SK-N-MC (cell line): Measurements from ENCODE around the gene WDR7.
A peak's percentile ranks its signal among the peaks of the same experiment; 100 is the strongest.

Experiments used
- DNase-seq: peaks from one replicate; pipeline ENCODE4 v3.0.0-alpha.2; 2011; ENCODE audit warnings: low read depth, low spot score
- H3K27ac ChIP-seq: fragments of 200-600 bp; sonication (generic); 2 replicates; pipeline ENCODE4 v1.5.1; 2016; ENCODE audit warnings: mixed run types
- H3K36me3 ChIP-seq: fragments of 200-600 bp; sonication (generic); 2 replicates; pipeline ENCODE4 v1.6.1; 2017; ENCODE audit warnings: antibody characterized with exemption, low read length, mixed read lengths; ENCODE audit not compliant: insufficient read depth
- H3K4me3 ChIP-seq: fragments of 200-600 bp; sonication (generic); 2 replicates; pipeline ENCODE4 v1.5.1; 2016
- H3K9ac ChIP-seq: fragments of 200-600 bp; sonication (generic); 2 replicates; pipeline ENCODE4 v1.8.0; 2017; ENCODE audit warnings: mixed run types, mixed read lengths; ENCODE audit not compliant: insufficient read length
- H3K9me3 ChIP-seq: fragments of 200-600 bp; sonication (generic); 2 replicates; pipeline ENCODE4 v1.6.1; 2017; ENCODE audit warnings: low read depth, mild to moderate bottlenecking, antibody characterized with exemption, low read length, moderate library complexity, mixed read lengths
- EZH2 ChIP-seq: fragments of 200-600 bp; sonication (generic); IDR thresholded peaks from one replicate; pipeline ENCODE4 v1.6.1; 2017; ENCODE audit warnings: antibody characterized with exemption
- FOXP2 ChIP-seq: optimal IDR thresholded peaks from 2 replicates; pipeline ENCODE3; 2011; ENCODE audit warnings: mild to moderate bottlenecking, moderate library complexity; ENCODE audit not compliant: insufficient read depth; ENCODE audit errors: extremely low read length, control extremely low read depth
- POLR2AphosphoS5 ChIP-seq: IDR thresholded peaks from 2 replicates; pipeline ENCODE4 v1.6.1; 2012; ENCODE audit warnings: mild to moderate bottlenecking, low read depth, low read length, borderline replicate concordance

The WDR7 gene

DNA sequence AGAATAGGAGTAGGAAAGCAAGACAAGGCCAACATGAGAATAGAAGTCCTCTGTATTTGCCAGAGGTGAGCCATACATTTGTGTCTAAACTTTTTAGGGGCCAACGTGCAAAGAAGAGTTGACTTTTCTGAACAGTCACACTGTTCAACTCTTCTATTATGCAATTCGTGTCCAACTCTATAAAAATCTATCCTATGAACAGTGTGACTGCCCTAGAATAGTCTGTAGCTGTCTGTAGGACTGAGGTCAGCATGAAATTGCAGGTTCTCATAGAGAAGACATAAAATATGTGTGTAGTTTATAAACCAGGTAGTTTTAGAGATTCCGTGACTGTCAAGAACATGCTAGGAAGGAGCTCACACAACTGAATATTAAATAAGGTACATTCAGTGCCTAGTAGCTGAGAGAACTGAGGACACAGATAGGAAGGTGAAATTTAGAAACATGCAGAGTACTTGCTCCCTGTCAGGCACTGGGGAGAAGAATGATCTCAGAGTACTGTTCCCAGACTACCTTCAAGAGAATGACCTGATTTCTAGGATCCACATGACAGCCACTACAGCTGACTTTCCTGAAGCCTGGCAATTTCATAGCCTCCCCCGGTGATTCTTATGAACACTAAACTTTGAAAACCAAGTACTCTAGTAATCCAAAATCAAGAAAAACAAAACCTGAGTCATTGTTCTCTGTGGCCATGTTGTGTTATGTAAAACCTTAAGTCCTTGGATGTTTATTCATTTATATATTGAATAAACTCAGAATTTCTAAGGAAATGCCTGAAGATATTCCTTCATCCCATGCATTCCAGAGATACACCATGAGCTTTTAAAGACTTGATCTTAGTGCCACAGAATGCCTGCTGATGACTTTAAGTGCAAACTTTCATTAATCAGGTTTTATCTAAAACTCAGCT lies 294.3 kb downstream of the WDR7 start:
- H3K27ac ChIP-seq: no peak overlapping the region
- no peaks in the 10 kb centered on the region for H3K9me3 ChIP-seq
- no peak overlapping the region for H3K9ac ChIP-seq
- TF ChIP-seq EZH2 (no peak), POLR2AphosphoS5 (no peak), FOXP2 (no peak)
- H3K36me3 ChIP-seq: no peaks in the 10 kb centered on the region
- no peak overlapping the region for H3K4me3 ChIP-seq
- DNase-seq: no peak

DNA sequence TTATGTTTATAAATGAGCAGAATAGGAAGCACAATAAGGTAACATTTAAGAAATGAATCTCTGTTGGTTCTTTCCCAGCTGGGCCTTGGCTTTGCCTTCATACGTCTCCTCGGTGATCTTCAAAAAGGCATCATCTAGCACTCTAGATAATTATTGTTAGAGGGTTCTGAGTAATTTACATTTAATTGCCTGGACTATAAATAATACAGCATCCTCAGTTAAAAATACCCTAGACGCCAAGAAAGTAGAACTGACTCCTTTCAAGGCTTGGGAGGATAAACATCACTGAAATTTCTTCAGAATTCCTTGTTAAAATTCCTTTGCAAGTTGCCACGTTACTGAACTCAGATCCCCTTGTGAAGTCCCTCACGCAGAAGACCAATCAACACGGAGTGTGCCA lies 296.1 kb downstream of the WDR7 start:
- TF ChIP-seq FOXP2 (no peak), POLR2AphosphoS5 (no peak), EZH2 (no peak)
- Histone ChIP-seq H3K36me3 (no peaks in the 10 kb centered on the region), H3K9me3 (no peaks in the 10 kb centered on the region), H3K9ac (no peak overlapping the region), H3K4me3 (no peak overlapping the region), H3K27ac (no peak overlapping the region)
- DNase-seq: no peak

DNA sequence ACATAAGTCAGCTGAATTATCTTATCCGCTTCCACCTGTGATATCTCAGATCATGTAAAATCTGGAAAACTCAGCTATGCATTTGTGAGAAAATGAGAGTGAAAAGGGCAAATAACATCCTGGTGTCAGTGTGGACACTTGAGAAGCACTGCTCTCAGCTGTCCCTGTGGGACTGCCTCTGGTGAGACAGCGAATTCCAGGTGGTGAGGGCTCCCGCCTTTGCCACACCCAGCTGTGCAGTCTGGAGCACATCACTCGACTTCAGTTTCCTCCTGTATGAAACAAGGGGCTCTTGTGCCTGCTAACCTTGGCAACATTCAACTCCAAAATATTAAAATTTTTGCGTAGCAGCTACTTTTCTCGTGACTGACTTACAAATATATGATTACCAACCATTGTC lies 300.9 kb downstream of the WDR7 start:
- Histone ChIP-seq H3K27ac (no peak overlapping the region), H3K4me3 (no peak overlapping the region), H3K9me3 (no peaks in the 10 kb centered on the region), H3K9ac (no peak overlapping the region), H3K36me3 (no peaks in the 10 kb centered on the region)
- TF ChIP-seq POLR2AphosphoS5: no peak
- TF ChIP-seq FOXP2: no peak
- no peak for TF ChIP-seq EZH2
- no peak for DNase-seq

DNA sequence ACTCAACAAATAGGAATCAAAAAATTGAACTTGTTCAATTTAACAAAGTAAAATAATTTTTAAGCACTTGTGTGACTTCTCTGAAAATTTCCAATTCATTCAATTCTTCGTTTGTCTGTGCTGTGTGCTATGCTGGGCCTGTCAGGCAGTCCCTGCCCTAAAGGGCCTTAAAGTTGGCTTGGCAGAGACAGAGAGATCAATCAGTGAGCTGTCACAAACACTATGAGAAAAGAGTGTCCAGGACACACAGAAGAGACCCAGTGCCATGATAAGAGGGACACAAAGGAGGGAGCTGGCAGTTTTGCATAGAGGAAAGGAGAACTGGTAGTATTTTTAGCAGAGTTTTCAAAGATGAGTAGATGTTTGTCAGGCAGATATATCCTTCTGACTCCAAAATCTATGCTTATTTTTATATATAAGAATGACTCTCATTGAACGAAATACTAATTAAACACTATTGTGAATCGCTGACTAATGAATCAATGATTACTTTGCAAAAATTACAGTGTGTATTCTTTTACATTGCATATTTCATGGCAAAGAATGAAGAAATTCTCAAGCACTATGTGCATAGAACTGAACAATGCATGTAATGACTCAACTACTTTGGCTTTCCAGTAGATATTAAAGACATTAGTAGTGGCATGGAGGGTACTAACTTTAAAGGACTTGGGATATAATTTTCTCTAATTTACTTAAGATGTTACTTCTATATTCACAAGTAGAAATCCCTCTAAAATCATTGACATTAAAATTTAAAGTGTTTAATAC lies 302.5 kb downstream of the WDR7 start:
- DNase-seq: no peak
- Histone ChIP-seq H3K9me3 (no peaks in the 10 kb centered on the region), H3K36me3 (no peaks in the 10 kb centered on the region), H3K4me3 (no peak overlapping the region), H3K27ac (no peak overlapping the region), H3K9ac (no peak overlapping the region)
- TF ChIP-seq EZH2: no peak
- TF ChIP-seq FOXP2: no peak
- no peak for TF ChIP-seq POLR2AphosphoS5

DNA sequence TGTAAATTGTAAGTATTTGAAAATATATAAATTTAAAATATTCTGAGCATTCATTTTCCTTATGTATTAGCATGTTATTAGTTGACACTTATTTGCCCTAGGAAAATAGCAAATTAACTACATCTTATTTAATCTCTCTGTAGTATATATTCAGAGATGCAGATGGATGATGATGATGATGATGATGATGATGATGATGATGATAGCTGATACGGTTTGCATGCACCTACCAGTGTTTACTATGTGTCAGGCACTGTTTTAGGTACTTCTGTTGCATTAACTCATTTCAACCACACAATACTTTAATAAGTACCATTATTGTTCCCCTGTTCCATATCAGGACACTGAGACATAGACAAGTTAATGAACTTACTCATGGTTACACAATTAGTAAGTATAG lies 304.3 kb downstream of the WDR7 start:
- no peak for TF ChIP-seq POLR2AphosphoS5
- TF ChIP-seq FOXP2: no peak
- no peak for TF ChIP-seq EZH2
- no peaks in the 10 kb centered on the region for H3K9me3 ChIP-seq

DNA sequence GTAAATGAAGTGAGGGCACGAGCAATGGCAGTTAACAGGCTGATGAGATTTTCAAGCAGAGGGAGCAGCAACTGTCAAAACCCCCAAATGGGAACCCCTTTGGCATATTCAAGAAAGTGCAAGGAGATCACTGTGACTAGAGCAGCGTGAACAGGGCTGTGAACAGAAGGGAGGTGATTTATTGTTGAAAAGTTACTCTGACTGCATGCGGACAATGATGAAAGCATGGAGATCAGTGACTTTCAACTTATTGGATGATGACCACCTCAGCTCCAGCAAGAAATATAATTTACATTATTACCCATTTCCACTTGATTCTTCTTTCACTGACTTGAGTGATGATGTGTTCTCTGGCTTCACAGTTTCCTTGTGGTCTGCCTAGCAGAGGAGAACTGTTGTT lies 308.0 kb downstream of the WDR7 start:
- H3K9ac ChIP-seq: no peak overlapping the region
- TF ChIP-seq EZH2 (no peak), FOXP2 (no peak), POLR2AphosphoS5 (no peak)
- H3K4me3 ChIP-seq: no peak overlapping the region
- no peaks in the 10 kb centered on the region for H3K36me3 ChIP-seq
- no peak for DNase-seq
- no peaks in the 10 kb centered on the region for H3K9me3 ChIP-seq
- no peak overlapping the region for H3K27ac ChIP-seq

More for the DNA sequence above, 304.3 kb downstream of the WDR7 start:
- Histone ChIP-seq H3K27ac (no peak overlapping the region), H3K36me3 (no peaks in the 10 kb centered on the region), H3K9ac (no peak overlapping the region), H3K4me3 (no peak overlapping the region)
- no peak for DNase-seq

DNA sequence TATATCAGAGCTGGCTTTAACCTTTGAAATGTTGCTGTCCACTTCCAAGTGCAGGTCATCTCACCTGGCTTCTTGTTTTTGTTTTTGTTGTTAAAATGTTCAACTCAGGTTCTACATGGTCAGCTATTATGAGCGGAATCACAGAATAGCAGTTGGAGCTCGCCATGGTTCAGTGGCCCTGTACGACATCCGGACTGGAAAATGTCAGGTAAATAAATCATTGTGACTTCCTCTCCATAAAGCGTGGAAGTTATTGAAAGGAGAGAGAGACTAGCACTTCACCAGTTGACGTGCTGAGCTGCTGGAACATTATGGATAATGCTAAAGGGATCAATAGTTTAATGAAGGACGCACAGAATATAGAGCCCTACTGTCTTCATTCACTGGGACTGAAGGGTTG lies 311.2 kb downstream of the WDR7 start:
- Histone ChIP-seq H3K9me3 (no peaks in the 10 kb centered on the region), H3K9ac (no peak overlapping the region), H3K4me3 (no peak overlapping the region), H3K27ac (no peak overlapping the region), H3K36me3 (no peaks in the 10 kb centered on the region)
- TF ChIP-seq FOXP2 (no peak), POLR2AphosphoS5 (no peak), EZH2 (no peak)
- DNase-seq: no peak

DNA sequence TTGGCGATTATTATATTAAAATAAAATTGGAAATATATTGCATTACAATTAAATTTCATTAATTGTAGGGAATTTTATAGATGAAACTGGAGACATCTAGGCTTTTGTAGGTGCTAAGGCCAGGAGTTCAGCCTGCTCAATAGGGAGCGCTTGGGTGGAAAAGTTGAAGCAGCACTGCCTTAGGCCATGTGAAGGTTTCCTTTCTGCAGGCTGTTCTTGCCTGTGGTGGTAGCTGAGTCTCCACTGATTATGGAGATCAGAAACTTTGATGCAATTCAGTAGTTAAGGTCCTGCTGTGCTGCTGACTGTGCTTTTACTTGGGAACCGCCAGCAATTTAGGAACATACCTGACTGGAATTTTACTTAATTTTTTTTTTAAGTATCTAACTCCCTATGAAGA lies 315.9 kb downstream of the WDR7 start:
- H3K36me3 ChIP-seq: no peaks in the 10 kb centered on the region
- H3K9me3 ChIP-seq: no peaks in the 10 kb centered on the region
- no peak overlapping the region for H3K27ac ChIP-seq
- DNase-seq: peak; percentile 34
- H3K9ac ChIP-seq: no peak overlapping the region
- no peak overlapping the region for H3K4me3 ChIP-seq
- no peak for TF ChIP-seq EZH2
- TF ChIP-seq FOXP2: no peak
- TF ChIP-seq POLR2AphosphoS5: no peak

DNA sequence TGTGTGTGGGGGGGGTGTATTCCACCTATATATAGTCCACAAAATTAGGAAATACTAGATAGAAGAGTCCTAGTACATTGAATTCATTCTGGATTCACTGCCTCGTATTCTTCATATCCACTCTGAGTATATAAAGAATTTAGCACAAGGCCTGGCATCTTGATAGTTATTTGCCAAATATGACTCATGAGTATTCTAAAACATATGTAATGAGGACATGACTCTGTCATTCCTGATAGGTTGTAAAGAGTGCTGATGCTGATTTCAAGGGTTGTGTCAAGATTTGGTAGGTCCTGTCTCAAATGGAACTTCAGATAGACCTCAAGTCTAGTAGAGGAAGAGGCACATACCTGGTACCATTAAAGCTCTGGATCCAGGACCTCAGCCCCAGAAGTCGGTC lies 322.3 kb downstream of the WDR7 start:
- DNase-seq: no peak
- Histone ChIP-seq H3K9ac (no peak overlapping the region), H3K9me3 (no peaks in the 10 kb centered on the region), H3K36me3 (no peaks in the 10 kb centered on the region), H3K27ac (no peak overlapping the region), H3K4me3 (no peak overlapping the region)
- no peak for TF ChIP-seq FOXP2
- TF ChIP-seq EZH2: no peak
- TF ChIP-seq POLR2AphosphoS5: no peak
